ENCODE data around the gene FGFR2.

The FGFR2 gene

GRCh38 chr10:121449482-121449924, 148.7 kb downstream of the FGFR2 start:
- Histone ChIP-seq H3K36me3 (ENCODE audit: insufficient read depth, low read length) (no peaks in the 10 kb centered on the region), H3K79me2 (ENCODE audit: control insufficient read depth, insufficient read depth, low read length, unreplicated experiment) (no peaks in the 10 kb centered on the region), H2AFZ (ENCODE audit: low read length, unreplicated experiment) (no peak overlapping the region), H3K4me3 (ENCODE audit: low read depth, low read length) (no peak overlapping the region), H3K4me1 (ENCODE audit: control insufficient read depth, insufficient read depth, low read length, unreplicated experiment) (no peaks in the 10 kb centered on the region), H3K27ac (ENCODE audit: low read depth, low read length) (no peak overlapping the region), H3K27me3 (ENCODE audit: insufficient read depth, low read length) (no peaks in the 10 kb centered on the region)

- no peak overlapping the region for H3K27ac ChIP-seq (ENCODE audit: low read depth, low read length)
- H3K4me1 ChIP-seq (ENCODE audit: control insufficient read depth, insufficient read depth, low read length, unreplicated experiment), result no peaks in the 10 kb centered on the region
- no peak overlapping the region for H2AFZ ChIP-seq (ENCODE audit: low read length, unreplicated experiment)
- H3K4me3 ChIP-seq (ENCODE audit: low read depth, low read length), result no peak overlapping the region
- no peaks in the 10 kb centered on the region for H3K79me2 ChIP-seq (ENCODE audit: control insufficient read depth, insufficient read depth, low read length, unreplicated experiment)
- H3K27me3 ChIP-seq (ENCODE audit: insufficient read depth, low read length), result no peaks in the 10 kb centered on the region
- H3K36me3 ChIP-seq (ENCODE audit: insufficient read depth, low read length), result no peaks in the 10 kb centered on the region
These were observed 149.3 kb downstream of the FGFR2 start for GRCh38 chr10:121448766-121449421.

- no peaks in the 10 kb centered on the region for H3K27me3 ChIP-seq (ENCODE audit: insufficient read depth, low read length)
- H2AFZ ChIP-seq (ENCODE audit: low read length, unreplicated experiment), result no peak overlapping the region
- no peak overlapping the region for H3K4me3 ChIP-seq (ENCODE audit: low read depth, low read length)
- no peaks in the 10 kb centered on the region for H3K36me3 ChIP-seq (ENCODE audit: insufficient read depth, low read length)
- H3K27ac ChIP-seq (ENCODE audit: low read depth, low read length), result no peak overlapping the region
- no peaks in the 10 kb centered on the region for H3K4me1 ChIP-seq (ENCODE audit: control insufficient read depth, insufficient read depth, low read length, unreplicated experiment)
- no peaks in the 10 kb centered on the region for H3K79me2 ChIP-seq (ENCODE audit: control insufficient read depth, insufficient read depth, low read length, unreplicated experiment)
These were observed 153.6 kb downstream of the FGFR2 start for GRCh38 chr10:121444520-121445165.

- Histone ChIP-seq H3K4me3 (ENCODE audit: low read depth, low read length) (no peak overlapping the region), H3K27me3 (ENCODE audit: insufficient read depth, low read length) (no peaks in the 10 kb centered on the region), H3K4me1 (ENCODE audit: control insufficient read depth, insufficient read depth, low read length, unreplicated experiment) (no peaks in the 10 kb centered on the region), H3K36me3 (ENCODE audit: insufficient read depth, low read length) (no peaks in the 10 kb centered on the region), H2AFZ (ENCODE audit: low read length, unreplicated experiment) (no peak overlapping the region), H3K79me2 (ENCODE audit: control insufficient read depth, insufficient read depth, low read length, unreplicated experiment) (no peaks in the 10 kb centered on the region), H3K27ac (ENCODE audit: low read depth, low read length) (no peak overlapping the region)
These were observed 155.9 kb downstream of the FGFR2 start for GRCh38 chr10:121442086-121442935.

- H2AFZ ChIP-seq (ENCODE audit: low read length, unreplicated experiment), result no peak overlapping the region
- no peaks in the 10 kb centered on the region for H3K79me2 ChIP-seq (ENCODE audit: control insufficient read depth, insufficient read depth, low read length, unreplicated experiment)
- no peak overlapping the region for H3K4me3 ChIP-seq (ENCODE audit: low read depth, low read length)
- H3K27ac ChIP-seq (ENCODE audit: low read depth, low read length), result no peak overlapping the region
- H3K4me1 ChIP-seq (ENCODE audit: control insufficient read depth, insufficient read depth, low read length, unreplicated experiment), result no peaks in the 10 kb centered on the region
- H3K36me3 ChIP-seq (ENCODE audit: insufficient read depth, low read length), result no peaks in the 10 kb centered on the region
- H3K27me3 ChIP-seq (ENCODE audit: insufficient read depth, low read length), result no peaks in the 10 kb centered on the region
These were observed 157.8 kb downstream of the FGFR2 start for GRCh38 chr10:121440461-121440860.

GRCh38 chr10:121438333-121438732, 159.9 kb downstream of the FGFR2 start:
- H3K27ac ChIP-seq (ENCODE audit: low read depth, low read length), result no peak overlapping the region
- no peaks in the 10 kb centered on the region for H3K79me2 ChIP-seq (ENCODE audit: control insufficient read depth, insufficient read depth, low read length, unreplicated experiment)
- H2AFZ ChIP-seq (ENCODE audit: low read length, unreplicated experiment), result no peak overlapping the region
- H3K4me1 ChIP-seq (ENCODE audit: control insufficient read depth, insufficient read depth, low read length, unreplicated experiment), result no peaks in the 10 kb centered on the region
- no peak overlapping the region for H3K4me3 ChIP-seq (ENCODE audit: low read depth, low read length)
- H3K36me3 ChIP-seq (ENCODE audit: insufficient read depth, low read length), result no peaks in the 10 kb centered on the region
- H3K27me3 ChIP-seq (ENCODE audit: insufficient read depth, low read length), result no peaks in the 10 kb centered on the region

GRCh38 chr10:121437596-121437995, 160.6 kb downstream of the FGFR2 start:
- no peaks in the 10 kb centered on the region for H3K79me2 ChIP-seq (ENCODE audit: control insufficient read depth, insufficient read depth, low read length, unreplicated experiment)
- H3K4me1 ChIP-seq (ENCODE audit: control insufficient read depth, insufficient read depth, low read length, unreplicated experiment), result no peaks in the 10 kb centered on the region

GRCh38 chr10:121436630-121437341, 161.5 kb downstream of the FGFR2 start:
- Histone ChIP-seq H3K4me1 (ENCODE audit: control insufficient read depth, insufficient read depth, low read length, unreplicated experiment) (no peaks in the 10 kb centered on the region), H3K27me3 (ENCODE audit: insufficient read depth, low read length) (no peaks in the 10 kb centered on the region), H3K79me2 (ENCODE audit: control insufficient read depth, insufficient read depth, low read length, unreplicated experiment) (no peaks in the 10 kb centered on the region), H3K4me3 (ENCODE audit: low read depth, low read length) (no peak overlapping the region), H3K36me3 (ENCODE audit: insufficient read depth, low read length) (no peaks in the 10 kb centered on the region), H2AFZ (ENCODE audit: low read length, unreplicated experiment) (no peak overlapping the region), H3K27ac (ENCODE audit: low read depth, low read length) (no peak overlapping the region)

More at GRCh38 chr10:121437596-121437995, 160.6 kb downstream of the FGFR2 start:
- no peaks in the 10 kb centered on the region for H3K36me3 ChIP-seq (ENCODE audit: insufficient read depth, low read length)
- no peak overlapping the region for H2AFZ ChIP-seq (ENCODE audit: low read length, unreplicated experiment)
- no peak overlapping the region for H3K4me3 ChIP-seq (ENCODE audit: low read depth, low read length)
- no peak overlapping the region for H3K27ac ChIP-seq (ENCODE audit: low read depth, low read length)
- no peaks in the 10 kb centered on the region for H3K27me3 ChIP-seq (ENCODE audit: insufficient read depth, low read length)

GRCh38 chr10:121436281-121436629, 162.0 kb downstream of the FGFR2 start:
- H2AFZ ChIP-seq (ENCODE audit: low read length, unreplicated experiment), result no peak overlapping the region
- H3K27ac ChIP-seq (ENCODE audit: low read depth, low read length), result no peak overlapping the region
- no peaks in the 10 kb centered on the region for H3K4me1 ChIP-seq (ENCODE audit: control insufficient read depth, insufficient read depth, low read length, unreplicated experiment)
- no peak overlapping the region for H3K4me3 ChIP-seq (ENCODE audit: low read depth, low read length)
- H3K79me2 ChIP-seq (ENCODE audit: control insufficient read depth, insufficient read depth, low read length, unreplicated experiment), result no peaks in the 10 kb centered on the region
- no peaks in the 10 kb centered on the region for H3K27me3 ChIP-seq (ENCODE audit: insufficient read depth, low read length)
- no peaks in the 10 kb centered on the region for H3K36me3 ChIP-seq (ENCODE audit: insufficient read depth, low read length)

GRCh38 chr10:121435099-121435875, 163.0 kb downstream of the FGFR2 start:
- no peak overlapping the region for H3K27ac ChIP-seq (ENCODE audit: low read depth, low read length)
- no peak overlapping the region for H2AFZ ChIP-seq (ENCODE audit: low read length, unreplicated experiment)
- H3K4me1 ChIP-seq (ENCODE audit: control insufficient read depth, insufficient read depth, low read length, unreplicated experiment), result no peaks in the 10 kb centered on the region
- H3K27me3 ChIP-seq (ENCODE audit: insufficient read depth, low read length), result no peaks in the 10 kb centered on the region
- no peak overlapping the region for H3K4me3 ChIP-seq (ENCODE audit: low read depth, low read length)
- no peaks in the 10 kb centered on the region for H3K36me3 ChIP-seq (ENCODE audit: insufficient read depth, low read length)
- H3K79me2 ChIP-seq (ENCODE audit: control insufficient read depth, insufficient read depth, low read length, unreplicated experiment), result no peaks in the 10 kb centered on the region
